Amygdala (tissue), 56 donors: Measurements from ENCODE around the gene GAS6.
"Not testable (repeated sequence)": the region's sequence is repeated elsewhere in the genome, so short reads cannot be mapped to it uniquely, and the experiment has no call there.

Experiments used
- DNase-seq, 56 donors: peaks; one replicate each; lab custom pipeline; 2025; lab: John Stamatoyannopoulos, UW

The GAS6 gene

DNA sequence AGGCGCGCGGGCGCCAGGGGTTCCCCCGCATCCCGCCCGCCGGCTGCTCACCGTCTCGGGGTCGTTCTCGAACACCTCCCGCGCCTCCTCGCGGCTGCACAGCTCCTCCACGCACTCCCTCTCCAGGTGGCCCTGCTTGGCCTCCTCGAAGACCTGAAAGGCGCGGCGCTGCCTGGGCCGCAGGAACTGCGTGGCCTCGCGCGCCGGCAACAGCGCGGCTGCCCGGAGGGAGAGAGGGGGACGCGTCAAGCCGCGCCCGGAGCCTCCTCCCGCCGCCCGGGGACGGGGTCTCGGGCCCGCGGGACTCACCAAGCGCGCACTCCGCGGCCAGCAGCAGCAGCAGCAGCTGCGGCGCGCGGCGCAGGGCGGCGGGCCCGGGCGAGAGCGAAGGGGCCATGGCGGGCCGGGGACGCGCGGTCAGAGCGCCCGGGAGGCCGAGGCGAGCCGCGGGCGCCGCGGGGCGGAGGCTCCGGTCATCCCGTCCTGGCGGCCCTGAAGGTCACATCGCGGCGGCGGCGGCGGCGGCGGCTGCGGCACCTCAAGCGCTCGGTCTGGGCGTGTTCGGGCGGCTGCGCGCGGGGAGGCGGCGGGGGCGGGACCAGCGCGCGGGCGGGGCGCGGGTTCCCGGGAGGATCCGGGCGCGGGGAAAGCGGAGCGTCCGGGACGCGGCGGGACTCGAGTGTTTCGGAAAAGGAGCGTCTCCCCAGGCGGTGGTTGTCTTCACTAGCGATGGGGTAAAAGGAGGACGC, at the start of gene GAS6:
GAS6 (minus strand) TSS at position 553 of the 749 bp plus-strand sequence; CDS start at position 397, 156 bp downstream.
- peak in 19 of 56 donors; percentile 25 to 68 (median 40) for DNase-seq

DNA sequence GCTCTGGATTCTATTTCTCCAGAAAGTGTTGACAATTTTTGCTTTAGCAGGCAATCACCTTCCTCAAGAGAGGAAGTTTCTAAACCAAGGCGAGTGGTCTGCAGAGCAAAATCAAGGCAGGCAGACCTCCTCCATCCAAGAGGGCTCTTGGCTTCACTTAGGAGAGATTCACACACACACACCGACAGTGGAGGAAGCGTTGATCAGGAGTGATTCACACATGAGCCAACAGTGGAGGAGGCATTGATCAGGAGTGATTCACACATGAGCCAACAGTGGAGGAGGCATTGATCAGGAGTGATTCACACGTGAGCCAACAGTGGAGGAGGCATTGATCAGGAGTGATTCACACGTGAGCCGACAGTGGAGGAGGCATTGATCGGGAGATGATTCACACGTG, 49.5 kb upstream of the GAS6 start:
- not testable (repeated sequence) for DNase-seq

GRCh38 chr13:113912596-113912995, 48.7 kb upstream of the GAS6 start:
- DNase-seq, result no peak

- DNase-seq, result no peak
Measured at GRCh38 chr13:113907635-113908617, 44.0 kb upstream of the GAS6 start.

DNA sequence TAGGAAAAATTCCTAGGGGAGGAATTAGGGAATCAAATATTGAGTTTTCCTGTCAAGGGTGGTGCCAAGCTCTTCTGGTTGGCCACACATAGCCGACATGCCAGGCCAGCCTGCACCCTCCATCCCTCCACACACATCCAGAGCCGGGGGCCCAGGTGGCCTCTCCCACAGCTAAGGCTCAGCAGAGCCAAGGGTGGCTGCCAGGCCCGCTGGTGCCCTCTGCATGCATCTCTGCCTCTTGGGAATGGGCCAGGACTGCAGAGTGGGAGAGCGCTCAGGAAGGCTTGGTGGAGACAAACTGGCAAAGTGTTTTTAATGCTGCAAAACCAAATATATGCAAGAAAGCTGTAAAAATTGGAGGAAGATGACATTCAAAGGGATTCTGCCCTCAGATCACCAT, 42.7 kb upstream of the GAS6 start:
- DNase-seq, result peak in 3 of 56 donors; percentile 12 to 37 (median 28)

DNA sequence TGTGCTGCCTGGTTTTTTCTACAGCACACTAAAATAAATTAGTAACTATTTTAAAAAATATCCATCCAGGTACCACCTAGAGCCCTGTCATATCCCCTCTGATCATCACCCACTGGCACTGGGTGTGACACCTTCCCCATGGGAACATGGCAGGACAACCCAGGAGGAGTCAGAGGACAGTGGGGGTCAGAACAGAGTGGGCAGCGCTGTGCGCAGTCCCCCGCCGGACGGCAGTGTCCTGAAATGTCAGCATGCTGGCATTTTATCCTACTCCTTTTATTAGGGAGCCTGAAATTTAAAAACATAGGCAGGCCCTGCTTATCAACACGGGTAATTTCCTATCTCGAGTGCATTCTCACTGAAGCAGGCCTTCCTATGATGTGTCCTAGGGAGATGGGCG, 42.1 kb upstream of the GAS6 start:
- DNase-seq, result no peak

GRCh38 chr13:113905018-113905417, 41.1 kb upstream of the GAS6 start:
- no peak for DNase-seq

DNA sequence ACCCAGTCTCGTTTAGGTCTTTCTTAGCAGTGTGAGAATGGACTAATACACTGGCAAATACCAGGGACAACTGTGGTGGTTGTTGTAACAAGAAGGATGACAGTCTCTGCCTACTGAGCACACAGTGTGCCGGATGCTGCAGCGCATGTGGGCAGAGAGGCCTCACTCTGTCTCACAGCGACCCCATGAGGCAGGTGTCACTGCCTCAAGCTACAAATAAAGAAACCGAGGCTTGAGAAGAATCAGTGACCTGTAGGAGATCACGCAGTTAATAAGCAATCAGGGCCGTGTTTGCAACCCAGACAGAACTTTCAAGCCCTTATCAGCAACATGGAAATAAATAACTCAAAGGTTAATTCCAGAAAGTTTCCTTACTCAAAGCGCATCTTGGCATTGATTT, 40.5 kb upstream of the GAS6 start:
- peak in 22 of 56 donors; percentile 6 to 67 (median 30) for DNase-seq

- no peak for DNase-seq
Measured at GRCh38 chr13:113903912-113904311, 40.0 kb upstream of the GAS6 start.

GRCh38 chr13:113902986-113903775, 39.3 kb upstream of the GAS6 start:
- no peak for DNase-seq

DNA sequence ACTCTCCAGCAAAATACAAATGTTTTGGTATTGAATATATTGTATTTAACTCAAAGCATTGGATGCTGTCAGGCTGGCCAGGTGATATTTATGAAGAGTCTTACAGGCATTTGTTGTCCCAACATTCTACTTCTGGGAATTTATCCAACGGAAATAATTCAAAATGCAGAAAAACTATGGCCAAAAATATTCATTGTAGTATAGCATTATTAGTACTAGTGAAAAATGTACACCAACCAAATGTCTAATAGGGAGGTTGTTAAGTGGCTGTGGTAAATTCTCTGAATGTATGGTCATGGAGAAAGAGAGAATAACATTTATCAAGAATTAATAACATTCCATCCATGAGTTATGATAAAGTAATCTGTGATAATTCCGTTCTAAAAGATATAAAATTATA, 38.6 kb upstream of the GAS6 start:
- DNase-seq, result no peak

- no peak for DNase-seq
Measured at GRCh38 chr13:113901642-113902041, 37.8 kb upstream of the GAS6 start.

DNA sequence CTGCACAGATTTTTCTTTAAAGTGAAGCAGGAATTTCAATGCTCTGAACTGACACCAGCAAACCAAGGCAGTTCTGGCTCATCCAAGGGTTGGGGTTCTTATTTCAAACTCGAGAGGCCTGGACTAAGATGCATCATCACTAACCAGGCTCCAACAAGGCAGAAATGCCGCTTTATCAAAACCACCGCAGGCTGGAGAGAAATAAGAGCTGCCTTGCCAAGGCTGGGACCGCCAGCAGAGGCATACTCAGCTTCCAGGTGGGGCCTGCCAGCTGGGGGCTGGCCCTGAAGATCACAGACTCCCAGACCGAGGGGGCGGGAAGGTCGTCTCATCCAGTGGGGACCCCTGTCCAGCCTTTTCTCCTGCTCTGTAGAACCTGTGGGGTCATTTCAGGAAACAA, 37.4 kb upstream of the GAS6 start:
- no peak for DNase-seq

DNA sequence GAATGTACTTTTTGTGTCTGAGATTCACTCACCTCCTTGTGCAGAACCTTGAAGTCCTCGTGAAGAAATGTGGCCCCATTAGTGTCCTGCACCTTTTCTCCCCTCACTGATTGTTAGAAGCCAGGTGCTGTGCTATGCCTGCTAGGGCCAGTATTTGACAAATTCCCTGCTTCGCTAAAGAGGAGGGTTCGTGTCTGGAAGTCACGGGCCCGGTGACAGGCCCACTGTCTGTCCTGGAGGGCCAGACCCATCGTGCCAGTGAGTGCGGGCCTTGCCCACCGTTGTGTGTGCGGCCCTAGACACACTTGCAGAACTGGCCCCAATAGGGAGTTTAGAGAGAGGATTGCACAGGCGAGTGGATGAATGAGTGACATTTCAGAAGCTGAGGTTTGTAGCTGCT, 36.8 kb upstream of the GAS6 start:
- no peak for DNase-seq

GRCh38 chr13:113898391-113898790, 34.5 kb upstream of the GAS6 start:
- no peak for DNase-seq

- no peak for DNase-seq
Measured at GRCh38 chr13:113897966-113898365, 34.1 kb upstream of the GAS6 start.

- no peak for DNase-seq
Measured at GRCh38 chr13:113897161-113897560, 33.3 kb upstream of the GAS6 start.

- no peak for DNase-seq
Measured at GRCh38 chr13:113895436-113895835, 31.6 kb upstream of the GAS6 start.

- DNase-seq, result no peak
Measured at GRCh38 chr13:113890774-113891480, 27.1 kb upstream of the GAS6 start.

DNA sequence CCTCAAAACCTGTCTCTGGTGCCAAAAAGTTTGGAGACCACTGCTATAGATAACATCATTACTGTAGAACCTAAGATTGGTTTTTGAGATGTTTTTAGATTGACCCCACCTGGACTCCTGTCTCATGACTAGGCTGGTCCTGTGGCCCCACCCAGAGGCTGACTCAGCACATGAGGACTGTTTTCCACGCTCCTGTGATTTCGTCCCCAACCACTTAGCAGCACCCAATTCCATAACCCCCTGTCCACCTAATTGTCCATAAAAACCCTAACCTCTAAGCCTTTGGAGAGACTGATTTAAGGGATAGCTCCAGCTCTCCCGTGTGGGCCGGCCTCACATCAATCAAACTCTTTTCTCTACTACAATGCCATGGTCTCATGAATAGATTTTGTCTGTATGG, 25.6 kb upstream of the GAS6 start:
- DNase-seq, result no peak
